IPS-18c (cell line): Measurements from ENCODE around the gene AOPEP.
"Not testable (repeated sequence)": the region's sequence is repeated elsewhere in the genome, so short reads cannot be mapped to it uniquely, and the experiment has no call there.

Experiments
- H3K4me3 ChIP-seq: 2 replicates; pipeline ENCODE4 v1.7.0; 2013; ENCODE audit warnings: low read depth, mild to moderate bottlenecking, low read length, moderate library complexity; ENCODE audit not compliant: insufficient read depth
- H3K9me3 ChIP-seq: one replicate; pipeline ENCODE4 v1.6.1; 2013; ENCODE audit warnings: mild to moderate bottlenecking, low read length, moderate library complexity; ENCODE audit not compliant: control insufficient read depth, insufficient read depth

Gene AOPEP

GRCh38 chr9:94932652-94933510, 206.4 kb downstream of the AOPEP start:
- no peak overlapping the region for H3K4me3 ChIP-seq

GRCh38 chr9:94933511-94933828, 207.0 kb downstream of the AOPEP start:
- H3K9me3 ChIP-seq, result no peaks in the 10 kb centered on the region
- no peak overlapping the region for H3K4me3 ChIP-seq

More at GRCh38 chr9:94932652-94933510, 206.4 kb downstream of the AOPEP start:
- no peaks in the 10 kb centered on the region for H3K9me3 ChIP-seq

- no peak overlapping the region for H3K4me3 ChIP-seq
Observed at GRCh38 chr9:94934816-94935328, 208.4 kb downstream of the AOPEP start.

GRCh38 chr9:94935396-94935795, 208.9 kb downstream of the AOPEP start:
- H3K9me3 ChIP-seq, result no peaks in the 10 kb centered on the region
- no peak overlapping the region for H3K4me3 ChIP-seq

More at GRCh38 chr9:94934816-94935328, 208.4 kb downstream of the AOPEP start:
- no peaks in the 10 kb centered on the region for H3K9me3 ChIP-seq

DNA sequence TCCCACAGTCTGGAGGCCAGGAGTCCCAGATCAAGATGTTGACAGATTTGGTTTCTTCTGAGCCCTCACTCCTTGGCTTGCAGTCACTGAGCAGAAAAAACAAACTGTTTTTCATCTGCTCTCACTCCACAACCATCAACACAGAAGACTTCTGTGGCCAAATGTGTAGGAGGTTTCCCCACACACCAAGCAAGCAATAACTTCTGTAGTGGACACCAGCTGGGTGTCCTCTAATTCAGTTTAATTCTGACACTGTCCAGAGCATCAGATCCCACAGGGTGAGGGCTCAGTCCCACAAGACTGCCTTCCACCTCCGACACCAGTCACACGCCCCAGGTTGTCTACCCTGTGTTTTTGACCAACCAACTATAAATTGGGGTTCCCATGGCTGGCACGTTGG, 209.9 kb downstream of the AOPEP start:
- H3K9me3 ChIP-seq, result no peaks in the 10 kb centered on the region

GRCh38 chr9:94937214-94937903, 210.9 kb downstream of the AOPEP start:
- Histone ChIP-seq H3K4me3 (no peak overlapping the region), H3K9me3 (no peaks in the 10 kb centered on the region)

More for the DNA sequence above, 209.9 kb downstream of the AOPEP start:
- no peak overlapping the region for H3K4me3 ChIP-seq

DNA sequence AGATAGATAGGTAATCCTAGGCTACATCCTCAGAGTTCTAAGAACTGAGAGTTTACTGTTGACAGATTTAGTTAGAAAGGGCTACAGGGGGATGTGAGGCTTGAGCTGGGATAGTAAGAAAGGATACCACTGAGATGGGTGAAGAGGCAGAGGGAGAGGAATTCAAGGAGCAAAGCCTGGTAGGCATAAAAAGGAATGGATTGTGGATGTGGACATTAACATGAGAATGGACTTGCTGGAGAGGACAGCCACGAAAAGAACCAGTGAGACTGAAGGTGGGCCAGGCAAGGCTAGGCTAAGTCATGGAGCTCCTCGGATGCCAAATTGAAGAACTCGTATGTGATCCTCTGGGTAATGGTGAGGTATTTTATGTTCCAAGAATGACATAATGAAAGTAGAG, 211.9 kb downstream of the AOPEP start:
- H3K9me3 ChIP-seq, result no peaks in the 10 kb centered on the region
- no peak overlapping the region for H3K4me3 ChIP-seq

GRCh38 chr9:94940296-94940695, 213.8 kb downstream of the AOPEP start:
- H3K4me3 ChIP-seq, H3K9me3 ChIP-seq: not testable (repeated sequence)

- Histone ChIP-seq H3K4me3 (no peak overlapping the region), H3K9me3 (no peaks in the 10 kb centered on the region)
Observed at GRCh38 chr9:94941211-94941875, 214.8 kb downstream of the AOPEP start.

DNA sequence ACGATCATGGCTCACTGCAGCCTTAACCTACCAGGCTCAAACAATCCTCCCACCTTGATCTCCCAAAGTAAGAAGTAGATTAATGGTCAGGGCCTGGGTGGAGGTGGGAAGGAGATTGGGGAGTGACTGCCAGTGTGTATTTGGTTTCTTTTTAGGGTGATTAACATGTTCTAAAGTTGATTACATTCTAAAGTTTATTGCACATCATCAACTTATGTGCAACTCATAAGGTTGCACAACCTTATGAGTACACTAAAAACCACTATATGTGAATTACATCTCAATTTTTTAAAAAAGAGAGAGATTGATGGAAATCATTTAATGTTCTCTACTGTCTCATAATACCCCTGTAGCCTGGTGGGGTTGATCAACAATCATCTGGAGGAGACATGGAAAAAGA, 218.1 kb downstream of the AOPEP start:
- no peaks in the 10 kb centered on the region for H3K9me3 ChIP-seq
- H3K4me3 ChIP-seq, result no peak overlapping the region

DNA sequence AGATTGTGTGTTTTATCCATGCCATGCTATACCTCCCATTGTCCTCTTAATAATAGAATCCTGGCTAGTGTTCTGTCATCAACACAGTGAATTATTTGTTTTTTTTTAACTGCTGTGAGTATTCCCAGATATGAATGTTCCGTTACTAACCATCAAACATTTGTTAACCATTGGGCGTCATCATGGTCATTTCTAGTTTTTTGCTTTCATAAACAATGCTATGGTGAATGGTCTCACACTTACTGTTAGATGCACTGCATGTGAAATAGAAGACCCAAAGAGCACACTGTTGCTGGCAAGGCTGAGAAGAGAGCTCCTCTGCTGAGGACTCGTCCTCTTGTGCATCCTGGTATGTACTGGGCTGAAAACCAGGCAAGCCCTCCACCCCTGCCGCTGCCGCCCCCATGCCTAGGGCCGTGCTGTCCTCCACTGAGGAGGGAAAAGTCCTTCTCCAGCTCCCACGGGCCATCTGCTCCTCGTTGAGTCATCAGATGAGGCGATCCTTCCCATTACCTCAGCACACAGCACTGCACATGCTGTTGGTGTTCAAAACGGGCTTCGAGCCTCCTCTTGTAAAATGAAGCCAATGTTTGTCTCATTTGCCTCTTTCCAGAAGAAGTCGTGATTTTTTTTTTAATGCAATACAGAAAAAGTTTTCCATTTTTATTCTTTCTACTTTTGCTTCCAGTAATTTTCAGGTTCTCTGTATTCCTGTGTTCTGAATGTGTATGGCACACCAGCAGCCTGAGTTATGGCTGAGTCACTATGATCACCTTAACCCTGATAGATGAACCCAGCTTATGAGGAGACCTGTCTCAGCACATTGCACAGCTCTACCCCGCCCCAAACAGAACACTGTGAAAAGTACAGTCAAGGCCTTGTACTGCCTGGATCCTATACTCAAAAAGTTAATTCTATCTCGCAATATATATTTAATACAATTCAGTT, 219.0 kb downstream of the AOPEP start:
- no peak overlapping the region for H3K4me3 ChIP-seq

DNA sequence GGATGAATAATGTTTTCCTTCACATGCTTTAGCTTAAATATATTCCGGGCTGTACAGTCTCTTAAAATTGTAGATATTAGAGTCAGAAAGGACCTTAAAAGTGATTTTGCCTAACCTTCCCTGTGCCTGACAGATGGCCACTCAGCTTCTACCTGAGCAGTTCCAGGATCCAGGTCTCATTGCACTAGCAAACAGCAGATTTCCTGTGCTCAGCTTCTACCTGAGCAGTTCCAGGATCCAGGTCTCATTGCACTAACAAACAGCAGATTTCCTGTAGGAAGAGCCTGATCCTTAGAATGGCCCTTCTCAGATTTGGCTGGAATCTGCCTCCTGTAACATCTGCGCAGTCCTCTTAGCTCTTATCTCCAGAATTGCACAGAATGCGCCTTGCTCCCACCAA, 219.8 kb downstream of the AOPEP start:
- H3K4me3 ChIP-seq, result no peak overlapping the region
- no peaks in the 10 kb centered on the region for H3K9me3 ChIP-seq

More for the DNA sequence above, 219.0 kb downstream of the AOPEP start:
- H3K9me3 ChIP-seq, result no peaks in the 10 kb centered on the region

DNA sequence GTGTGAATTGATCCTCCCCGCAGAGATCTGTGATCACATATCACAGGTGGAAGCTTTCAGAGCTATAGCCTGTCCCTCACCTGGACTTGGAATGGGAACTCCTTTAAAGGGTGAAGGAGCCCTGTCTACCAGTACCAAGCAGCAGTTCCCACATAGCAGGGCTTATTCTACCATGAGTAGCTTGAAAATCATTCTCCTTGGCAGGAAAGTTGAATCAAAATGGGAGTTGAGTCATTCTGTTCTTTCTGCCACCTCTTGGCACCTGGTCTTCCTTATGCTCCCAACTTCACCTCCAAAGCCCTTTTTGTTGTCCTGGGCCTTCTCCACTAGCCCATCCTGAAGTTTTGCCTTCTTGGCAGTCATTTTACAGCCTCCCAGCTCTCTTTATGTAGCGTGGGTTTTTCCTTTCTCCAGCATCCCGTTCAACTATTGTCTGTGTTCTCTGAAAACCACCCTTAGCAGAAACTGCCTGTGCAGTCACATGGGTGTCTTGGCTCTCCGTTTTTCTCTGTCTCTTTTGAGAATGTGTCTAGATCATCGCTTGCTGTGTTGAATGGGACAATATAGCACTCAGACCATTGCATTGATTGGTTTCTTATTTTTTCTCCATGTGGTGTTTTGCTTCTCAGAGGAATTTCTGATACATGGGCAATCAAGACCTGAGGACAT, 222.2 kb downstream of the AOPEP start:
- no peak overlapping the region for H3K4me3 ChIP-seq
- H3K9me3 ChIP-seq, result no peaks in the 10 kb centered on the region

- H3K4me3 ChIP-seq, result no peak overlapping the region
- H3K9me3 ChIP-seq, result no peaks in the 10 kb centered on the region
Observed at GRCh38 chr9:94949370-94949769, 222.9 kb downstream of the AOPEP start.

DNA sequence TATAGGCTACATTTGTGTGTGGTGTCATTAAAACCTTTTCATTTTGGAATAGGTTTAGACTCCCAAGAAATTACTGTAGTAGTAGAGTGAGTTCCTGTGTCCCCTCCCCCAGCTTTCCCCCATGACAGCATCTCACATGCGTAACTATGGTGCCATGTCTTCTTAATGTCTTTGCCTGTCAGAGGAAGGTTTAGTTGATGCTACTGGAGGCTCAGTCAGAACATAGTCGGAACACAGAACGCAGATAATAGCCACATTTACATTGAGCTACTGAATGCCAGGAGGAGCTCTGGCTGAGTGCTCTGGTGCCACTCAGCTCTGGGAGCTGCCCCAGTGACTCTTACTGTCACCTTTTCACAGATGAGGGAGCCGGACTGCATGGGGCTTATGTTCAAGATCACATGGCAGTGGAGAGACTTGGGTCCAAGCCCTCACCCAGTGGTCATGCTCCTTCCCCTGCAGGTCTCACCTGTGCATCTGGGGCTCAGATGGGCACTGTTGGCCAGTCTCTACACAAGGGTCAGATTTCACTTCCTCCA, 223.6 kb downstream of the AOPEP start:
- H3K4me3 ChIP-seq, result no peak overlapping the region

More for the DNA sequence above, 223.6 kb downstream of the AOPEP start:
- no peaks in the 10 kb centered on the region for H3K9me3 ChIP-seq
